ENCODE data around the gene ABHD12.
A peak's percentile ranks its signal among the peaks of the same experiment; 100 is the strongest.

The ABHD12 gene

DNA sequence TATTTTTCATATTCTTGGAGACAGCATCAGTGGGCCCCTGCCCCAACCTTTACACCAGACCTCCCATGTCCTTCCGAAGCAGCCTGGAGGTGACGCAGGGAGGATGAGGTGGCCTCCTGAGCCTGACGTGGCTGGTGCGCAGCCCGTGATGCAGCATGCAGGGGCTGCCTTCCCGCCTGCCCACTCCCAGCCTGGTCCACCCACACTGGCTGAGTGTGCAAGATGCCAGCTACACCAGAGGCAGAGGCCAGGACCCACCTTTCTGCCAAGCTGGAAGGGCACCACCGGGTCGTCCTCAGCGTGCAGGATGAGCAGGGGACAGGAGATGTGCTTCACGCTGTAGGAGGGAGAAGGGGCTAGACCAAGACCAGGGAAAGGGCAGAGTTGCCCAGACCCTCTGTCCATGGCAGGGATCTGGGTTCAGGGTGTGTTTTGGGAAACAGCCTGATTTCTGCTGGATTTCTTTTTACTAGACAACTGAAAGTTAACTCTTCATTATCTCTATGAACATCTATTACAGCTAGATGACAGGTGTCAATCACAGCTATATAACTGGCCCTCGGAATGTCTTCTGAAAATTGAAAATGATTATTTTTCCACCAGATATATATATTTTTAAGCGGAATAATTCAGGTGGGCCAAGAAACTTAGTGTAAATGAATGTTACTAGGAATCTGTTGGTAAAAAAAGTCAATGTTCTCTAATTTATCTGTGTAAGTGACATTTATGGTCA is 87.2 kb downstream of the ABHD12 start:
- peak; percentile 7 for DNase-seq

DNA sequence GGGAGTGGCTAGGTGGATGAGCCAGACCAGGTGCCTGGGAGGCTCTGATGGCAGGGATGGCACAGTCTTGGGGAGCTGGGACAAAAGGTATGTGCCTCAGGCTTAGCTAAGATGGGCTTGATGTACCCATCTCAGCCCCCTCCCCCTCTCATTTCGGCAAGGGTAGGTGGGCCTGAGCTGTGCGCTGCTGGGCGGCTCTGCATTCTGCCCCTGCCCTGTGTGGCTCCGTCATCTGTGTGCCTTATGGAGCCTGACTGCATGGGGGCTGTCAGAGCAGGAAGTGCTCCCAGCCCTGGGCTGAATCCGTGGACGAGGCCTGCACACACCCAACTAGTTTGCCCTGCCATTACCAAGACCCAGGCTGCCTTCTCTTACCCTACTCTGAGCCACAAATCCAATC is 88.0 kb downstream of the ABHD12 start:
- DNase-seq, result no peak

GRCh38 chr20:25301357-25301920 is 89.2 kb downstream of the ABHD12 start:
- DNase-seq, result no peak

DNA sequence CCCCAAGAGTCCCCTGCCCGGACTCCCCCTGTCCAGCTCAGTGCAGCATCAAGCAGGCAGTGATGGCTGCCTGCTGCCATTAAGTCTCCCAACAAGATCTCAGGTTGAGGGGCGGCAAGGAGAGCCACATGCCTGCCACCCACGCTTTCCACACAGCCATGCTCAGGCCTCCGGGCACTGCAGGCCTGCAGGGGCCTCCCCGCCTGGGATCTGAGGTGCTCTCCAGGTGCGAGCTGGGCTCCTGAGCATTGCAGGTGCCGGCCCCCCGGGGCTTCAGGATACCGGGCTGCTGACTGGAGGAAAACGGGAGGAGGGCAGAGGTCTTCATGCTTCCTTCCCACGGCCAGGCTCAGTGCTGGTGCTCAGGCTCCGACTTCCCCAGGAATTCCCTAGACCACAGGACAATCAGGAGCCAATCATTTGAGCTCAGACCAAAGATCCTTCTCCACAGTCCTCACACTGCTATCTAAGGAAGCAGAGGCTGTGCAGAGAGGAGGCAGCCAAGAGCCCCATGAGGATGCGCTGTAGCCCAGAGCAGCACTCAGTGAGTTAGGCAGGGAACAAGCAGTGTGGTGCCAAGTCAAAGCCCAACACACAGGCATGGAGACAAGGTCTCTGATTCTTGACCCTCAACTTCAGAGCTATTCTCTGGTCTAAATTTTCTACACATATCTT is 90.0 kb downstream of the ABHD12 start:
- DNase-seq, result no peak

DNA sequence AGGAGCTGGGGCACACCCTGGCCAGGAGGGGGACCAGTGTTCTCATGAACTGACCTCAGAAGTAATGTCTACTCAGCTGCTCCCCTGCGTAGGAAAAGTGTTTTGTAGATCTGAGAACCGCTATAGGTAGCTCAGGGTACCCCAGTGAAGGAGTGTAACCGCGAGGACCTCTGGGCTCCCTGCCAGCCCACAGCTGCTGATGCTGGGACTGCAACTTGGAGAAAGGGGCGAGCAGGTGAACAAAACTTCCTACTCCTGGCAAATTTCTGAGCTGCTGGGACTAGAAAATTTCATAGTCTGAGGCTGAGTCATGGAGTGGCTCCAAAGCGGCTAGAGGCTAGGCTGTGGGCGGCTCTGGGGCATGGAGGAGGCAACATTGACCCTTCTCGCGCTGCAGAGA is 90.8 kb downstream of the ABHD12 start:
- DNase-seq, result no peak

DNA sequence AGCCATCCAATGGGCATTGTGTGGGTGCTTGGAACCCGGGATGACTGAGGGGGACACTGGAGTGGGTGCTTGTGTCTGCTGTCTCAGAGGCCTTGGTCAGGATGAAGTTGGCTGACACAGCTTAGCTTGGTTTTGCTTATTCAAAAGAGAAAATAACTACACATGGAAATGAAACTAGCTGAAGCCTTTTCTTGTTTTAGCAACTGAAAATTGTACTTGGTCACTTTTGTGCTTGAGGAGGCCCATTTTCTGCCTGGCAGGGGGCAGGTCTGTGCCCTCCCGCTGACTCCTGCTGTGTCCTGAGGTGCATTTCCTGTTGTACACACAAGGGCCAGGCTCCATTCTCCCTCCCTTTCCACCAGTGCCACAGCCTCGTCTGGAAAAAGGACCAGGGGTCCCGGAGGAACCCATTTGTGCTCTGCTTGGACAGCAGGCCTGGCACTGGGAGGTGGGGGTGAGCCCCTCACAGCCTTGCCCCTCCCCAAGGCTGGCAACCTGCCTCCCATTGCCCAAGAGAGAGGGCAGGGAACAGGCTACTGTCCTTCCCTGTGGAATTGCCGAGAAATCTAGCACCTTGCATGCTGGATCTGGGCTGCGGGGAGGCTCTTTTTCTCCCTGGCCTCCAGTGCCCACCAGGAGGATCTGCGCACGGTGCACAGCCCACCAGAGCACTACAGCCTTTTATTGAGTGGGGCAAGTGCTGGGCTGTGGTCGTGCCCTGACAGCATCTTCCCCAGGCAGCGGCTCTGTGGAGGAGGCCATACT is 93.3 kb downstream of the ABHD12 start:
- DNase-seq, result no peak

DNA sequence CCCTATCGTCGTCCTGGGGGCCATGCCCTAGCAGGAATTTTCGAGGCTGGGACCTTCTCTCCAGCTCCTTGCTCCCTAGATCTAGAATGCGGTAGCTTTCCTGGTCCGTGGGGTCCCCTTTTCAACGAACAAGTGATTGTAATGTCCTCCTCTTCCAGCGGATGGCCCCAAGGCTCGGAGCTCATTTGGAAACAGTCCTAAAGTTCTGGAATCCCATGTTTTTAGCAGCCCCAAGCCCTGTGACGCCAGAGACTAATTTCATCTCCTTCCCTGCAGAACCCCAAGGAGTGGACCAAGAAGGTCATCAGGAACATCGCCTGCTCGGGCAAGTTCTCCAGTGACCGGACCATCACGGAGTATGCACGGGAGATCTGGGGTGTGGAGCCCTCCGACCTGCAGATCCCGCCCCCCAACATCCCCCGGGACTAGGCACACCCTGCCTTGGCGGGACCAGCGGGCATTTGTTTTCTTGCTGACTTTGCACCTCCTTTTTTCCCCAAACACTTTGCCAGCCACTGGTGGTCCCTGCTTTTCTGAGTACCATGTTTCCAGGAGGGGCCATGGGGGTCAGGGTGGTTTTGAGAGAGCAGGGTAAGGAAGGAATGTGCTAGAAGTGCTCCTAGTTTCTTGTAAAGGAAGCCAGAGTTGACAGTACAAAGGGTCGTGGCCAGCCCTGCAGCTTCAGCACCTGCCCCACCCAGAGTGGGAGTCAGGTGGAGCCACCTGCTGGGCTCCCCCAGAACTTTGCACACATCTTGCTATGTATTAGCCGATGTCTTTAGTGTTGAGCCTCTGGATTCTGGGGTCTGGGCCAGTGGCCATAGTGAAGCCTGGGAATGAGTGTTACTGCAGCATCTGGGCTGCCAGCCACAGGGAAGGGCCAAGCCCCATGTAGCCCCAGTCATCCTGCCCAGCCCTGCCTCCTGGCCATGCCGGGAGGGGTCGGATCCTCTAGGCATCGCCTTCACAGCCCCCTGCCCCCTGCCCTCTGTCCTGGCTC is 94.2 kb downstream of the ABHD12 start:
- peak; percentile 81 for DNase-seq

- no peak for DNase-seq
Measured at GRCh38 chr20:25295386-25296093, 95.1 kb downstream of the ABHD12 start.

DNA sequence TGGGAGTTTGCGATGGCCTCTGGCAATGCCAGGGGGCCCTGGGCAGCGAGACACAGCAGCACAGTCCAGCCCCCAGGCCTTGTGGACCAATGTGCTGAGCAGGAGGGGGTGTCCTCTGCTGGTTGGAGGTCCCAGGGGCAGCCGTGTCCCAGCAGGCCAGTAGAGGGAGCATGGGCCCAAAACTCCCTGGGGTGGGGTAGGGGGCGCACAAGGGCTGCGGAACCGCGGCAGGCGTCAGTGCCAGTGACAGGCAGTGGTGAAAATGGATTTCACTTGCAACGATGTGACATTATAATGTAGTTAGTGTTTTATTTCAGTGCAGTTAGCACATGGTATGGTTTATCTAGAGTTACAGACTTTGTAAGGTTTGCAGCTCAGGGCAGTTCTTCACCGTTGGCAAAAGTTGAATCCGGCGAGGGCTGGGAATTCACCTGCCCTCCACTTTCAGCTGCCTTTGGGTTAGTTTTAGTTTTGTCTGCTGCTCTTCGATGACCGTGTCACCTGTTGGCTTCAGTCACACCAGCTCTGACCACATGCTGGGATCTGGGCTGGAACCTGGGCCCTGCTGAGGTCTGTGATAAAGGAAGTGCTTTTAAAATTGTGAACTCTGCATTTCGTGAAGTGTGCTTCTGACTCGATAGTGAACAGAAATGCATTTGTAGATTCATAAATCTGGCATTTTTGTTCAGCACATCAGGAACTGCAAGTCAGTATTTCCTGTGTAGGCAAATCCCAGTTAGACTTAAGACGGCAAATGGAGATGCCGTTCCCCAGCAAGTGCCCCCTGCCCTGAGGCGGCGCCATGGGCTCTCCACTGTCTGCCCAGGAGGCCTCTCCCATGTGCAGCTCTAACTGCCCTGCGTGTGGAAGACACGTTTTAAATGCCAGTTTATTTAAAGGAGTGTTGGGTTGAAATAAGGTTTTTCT is 95.9 kb downstream of the ABHD12 start:
- peak; percentile 98 for DNase-seq

GRCh38 chr20:25293910-25294458 is 96.7 kb downstream of the ABHD12 start:
- DNase-seq, result no peak

GRCh38 chr20:25293507-25293906 is 97.1 kb downstream of the ABHD12 start:
- DNase-seq, result no peak

GRCh38 chr20:25292176-25292891 is 98.3 kb downstream of the ABHD12 start:
- DNase-seq, result no peak

GRCh38 chr20:25291432-25292133 is 99.1 kb downstream of the ABHD12 start:
- no peak for DNase-seq

- DNase-seq, result no peak
Measured at GRCh38 chr20:25290646-25291431, 99.8 kb downstream of the ABHD12 start.

DNA sequence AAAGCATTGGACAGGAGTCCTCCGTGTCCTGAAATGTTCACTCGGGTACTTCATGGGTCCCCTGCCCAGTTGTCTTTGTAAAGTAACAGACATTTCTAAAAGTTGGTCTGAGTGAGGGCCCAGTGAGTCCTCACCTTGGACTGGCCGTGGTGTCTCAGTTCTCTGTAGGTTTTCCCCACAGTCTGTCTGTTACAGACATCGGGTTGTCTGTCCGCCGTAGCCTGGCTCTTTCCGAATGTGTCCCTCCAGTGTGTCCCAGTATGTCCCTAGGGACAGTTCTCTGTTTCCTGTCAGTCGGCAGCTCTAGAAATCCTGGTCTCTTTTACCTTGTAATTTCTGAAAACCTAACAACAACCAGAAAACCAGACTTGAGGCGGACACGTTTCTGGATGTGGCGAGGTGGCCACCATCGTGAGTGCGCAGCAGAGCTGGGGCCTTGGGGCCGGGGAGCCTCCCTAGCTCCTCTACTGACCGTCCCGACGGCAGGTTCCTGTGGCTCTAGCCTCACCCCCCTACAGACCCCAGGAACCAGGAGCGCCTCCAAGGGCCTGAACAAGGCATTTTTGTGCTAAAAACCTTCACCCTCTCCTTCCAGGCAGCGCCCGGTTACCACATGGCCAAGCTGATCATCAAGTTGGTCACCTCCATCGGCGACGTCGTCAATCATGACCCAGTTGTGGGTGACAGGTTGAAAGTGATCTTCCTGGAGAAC is 100.6 kb downstream of the ABHD12 start:
- no peak for DNase-seq

DNA sequence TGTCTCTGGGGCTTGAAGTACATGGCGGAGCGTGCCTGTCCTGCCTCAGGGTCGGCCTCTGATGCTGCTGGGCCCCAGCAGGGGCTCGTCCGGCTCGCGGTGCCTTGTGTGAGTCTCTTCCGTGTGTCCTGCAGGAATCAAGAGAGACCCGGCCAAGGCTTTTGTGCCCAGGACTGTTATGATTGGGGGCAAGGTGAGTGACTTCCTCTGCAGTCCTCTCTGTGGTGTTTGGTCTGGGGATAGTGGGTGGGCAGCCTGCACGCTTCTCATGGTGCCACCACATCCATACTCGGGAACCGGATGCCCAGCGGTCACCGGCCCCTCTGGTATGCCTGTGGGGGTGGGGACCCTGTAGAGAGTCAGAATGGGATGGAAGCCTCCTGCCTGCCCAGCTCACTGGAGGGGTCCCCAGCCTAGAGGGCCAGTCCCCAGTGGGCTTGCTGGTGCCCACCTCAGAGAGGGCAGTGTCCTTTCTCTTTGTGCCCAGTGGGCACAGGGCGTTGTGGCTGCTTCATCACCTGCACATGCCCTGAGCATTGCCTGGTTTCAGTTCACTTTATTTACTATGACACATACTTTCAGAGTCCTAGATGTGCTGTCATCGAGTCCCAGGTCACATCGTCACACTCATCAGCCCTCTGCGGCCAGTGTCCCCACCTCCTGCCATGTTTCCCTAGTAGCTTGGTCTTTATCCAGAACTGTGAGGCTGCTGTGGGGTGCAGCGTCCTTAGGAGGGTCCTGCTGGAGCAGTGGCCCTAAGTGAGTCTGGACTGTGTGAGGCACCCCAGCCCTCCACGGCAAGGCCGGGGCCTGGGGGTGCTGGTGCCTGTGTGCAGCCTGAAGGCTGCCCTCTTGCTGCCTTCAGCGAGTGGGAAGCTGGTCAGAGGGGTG is 102.1 kb downstream of the ABHD12 start:
- DNase-seq, result no peak

Measured in 8988T (cell line).